ENCODE measurements around the gene CDC42BPA. TPM values are rescaled to one million over a fixed set of nuclear protein-coding genes. Genes with fewer than 3 reads are reported as not detected.

CDC42BPA gene
- total and polyA plus RNA-seq, 9 of the 15 experiments (the other 6 are each of a cell fraction or from before 2014, with no cell fraction given), result 8.0 to 77.5 (median 52.1) TPM

- TF ChIP-seq NR2F6 (CRISPR knock-in tag; IDR thresholded peaks at IDR 0.05), result no peak
- TF ChIP-seq MYC (IDR thresholded peaks at IDR 0.05; ENCODE audit: low read depth, low read length), result peak; percentile 53
- no peak for TF ChIP-seq MYC (CRISPR knock-in tag; IDR thresholded peaks at IDR 0.05; ENCODE audit: borderline replicate concordance, low read depth)
- TF ChIP-seq NCOA6 (IDR thresholded peaks at IDR 0.05), result no peak
- peak; percentile 93 for TF ChIP-seq ARID3A (IDR thresholded peaks at IDR 0.05; ENCODE audit: borderline replicate concordance, low read depth, low read length)
- TF ChIP-seq THRB (CRISPR knock-in tag; conservative IDR thresholded peaks at IDR 0.05), result no peak
- no peak for TF ChIP-seq ZKSCAN3 (CRISPR knock-in tag; IDR thresholded peaks at IDR 0.05)
- no peak for TF ChIP-seq MAX (CRISPR knock-in tag; IDR thresholded peaks at IDR 0.05)
- TF ChIP-seq CREB1 (IDR thresholded peaks at IDR 0.05), result peak; percentile 33; the same call in 1 of the 2 replicates
- TF ChIP-seq CREB1 (CRISPR knock-in tag; IDR thresholded peaks at IDR 0.05), result no peak
- TF ChIP-seq TEAD2 (tag; IDR thresholded peaks at IDR 0.05), result no peak
- TF ChIP-seq ZNF79 (CRISPR knock-in tag; IDR thresholded peaks at IDR 0.05; ENCODE audit: low read depth), result no peak
- peak; percentile 52 for TF ChIP-seq HDAC3 (IDR thresholded peaks at IDR 0.05; ENCODE audit: borderline replicate concordance, partially characterized antibody)
- TF ChIP-seq PBX2 (CRISPR knock-in tag; IDR thresholded peaks at IDR 0.05; ENCODE audit: low read depth), result no peak
- TF ChIP-seq PBX2 (tag; conservative IDR thresholded peaks at IDR 0.05; ENCODE audit: low read depth), result peak; percentile 64
- no peak for TF ChIP-seq BCLAF1 (IDR thresholded peaks at IDR 0.05; ENCODE audit: borderline replicate concordance in 1 of 2, control insufficient read depth in 1 of 2, low read depth in 2 of 2, low read length in 1 of 2)
- TF ChIP-seq NFRKB (IDR thresholded peaks at IDR 0.05; ENCODE audit: low read depth), result no peak
- TF ChIP-seq XRCC3 (IDR thresholded peaks at IDR 0.05), result no peak
- TF ChIP-seq KAT8 (IDR thresholded peaks at IDR 0.05; ENCODE audit: low read depth), result no peak
- no peak for TF ChIP-seq KDM2B (CRISPR knock-in tag; IDR thresholded peaks at IDR 0.05)
- TF ChIP-seq TCF3 (CRISPR knock-in tag; IDR thresholded peaks at IDR 0.05), result peak; percentile 43
Measured at GRCh38 chr1:227234998-227235405, 83.3 kb downstream of the CDC42BPA start (continued).
